GM23338 (cell line): ENCODE measurements around the gene TEX30.

Experiments used
- CREB1 ChIP-seq: fragments of 250-450 bp; sonication (Bioruptor Pico); IDR thresholded peaks from 2 replicates; pipeline ENCODE4 v1.5.0; 2020; ENCODE audit warnings: low read depth, mild to moderate bottlenecking, moderate library complexity
- EZH2 ChIP-seq: fragments of 200-600 bp; sonication (generic); IDR thresholded peaks from one replicate; pipeline ENCODE4 v1.8.0; 2017; ENCODE audit warnings: antibody characterized with exemption, mild to moderate bottlenecking, low read depth; ENCODE audit not compliant: unreplicated experiment
- EZH2phosphoT487 ChIP-seq: fragments of 200-600 bp; sonication (generic); IDR thresholded peaks from one replicate; pipeline ENCODE4 v1.8.1; 2018; ENCODE audit warnings: antibody characterized with exemption; ENCODE audit not compliant: unreplicated experiment
- JUNB ChIP-seq: IDR thresholded peaks from one replicate; pipeline ENCODE4 v1.6.1; 2016; ENCODE audit warnings: antibody characterized with exemption; ENCODE audit not compliant: unreplicated experiment
- NANOG ChIP-seq: IDR thresholded peaks from 2 replicates; pipeline ENCODE4 v1.6.1; 2016; ENCODE audit warnings: antibody characterized with exemption, borderline replicate concordance
- POLR2AphosphoS5 ChIP-seq: IDR thresholded peaks from 2 replicates; pipeline ENCODE4 v1.6.1; 2016; ENCODE audit warnings: antibody characterized with exemption, low read depth
- STAT1 ChIP-seq: IDR thresholded peaks from one replicate; pipeline ENCODE4 v1.6.1; 2016; ENCODE audit warnings: antibody characterized with exemption; ENCODE audit not compliant: unreplicated experiment
- ZNF114 ChIP-seq: fragments of 250-450 bp; sonication (Bioruptor Pico); IDR thresholded peaks from 2 replicates; pipeline ENCODE4 v1.5.0; 2020; ENCODE audit warnings: mild to moderate bottlenecking, moderate library complexity
- ZNF331 ChIP-seq: fragments of 250-450 bp; sonication (Bioruptor Pico); IDR thresholded peaks from 2 replicates; pipeline ENCODE4 v1.5.0; 2020; ENCODE audit warnings: low read depth, mild to moderate bottlenecking, moderate library complexity
- TF ChIP-seq, protein P1 (sequence below): IDR thresholded peaks from one replicate; pipeline ENCODE4 v1.6.1; 2018; ENCODE audit warnings: antibody characterized with exemption; ENCODE audit not compliant: unreplicated experiment
- TF ChIP-seq, protein P2 (sequence below), 2 experiments: fragments of 200-600 bp in 1 of 2; sonication (generic) in 1 of 2; conservative IDR thresholded peaks; 2 replicates each; pipeline versions ENCODE4 v1.5.1 to v1.6.1; 2016 to 2017; ENCODE audit warnings: antibody characterized with exemption in 2 of 2, low read depth in 2 of 2, mild to moderate bottlenecking in 2 of 2, moderate library complexity in 1 of 2
- TF ChIP-seq, protein P3 (sequence below): fragments of 250-450 bp; sonication (Bioruptor Pico); IDR thresholded peaks from 2 replicates; pipeline ENCODE4 v1.5.0; 2020; ENCODE audit warnings: mild to moderate bottlenecking, moderate library complexity
- TF ChIP-seq, protein P4 (sequence below): IDR thresholded peaks from 2 replicates; pipeline ENCODE4 v1.6.1; 2016; ENCODE audit warnings: antibody characterized with exemption

DNA sequence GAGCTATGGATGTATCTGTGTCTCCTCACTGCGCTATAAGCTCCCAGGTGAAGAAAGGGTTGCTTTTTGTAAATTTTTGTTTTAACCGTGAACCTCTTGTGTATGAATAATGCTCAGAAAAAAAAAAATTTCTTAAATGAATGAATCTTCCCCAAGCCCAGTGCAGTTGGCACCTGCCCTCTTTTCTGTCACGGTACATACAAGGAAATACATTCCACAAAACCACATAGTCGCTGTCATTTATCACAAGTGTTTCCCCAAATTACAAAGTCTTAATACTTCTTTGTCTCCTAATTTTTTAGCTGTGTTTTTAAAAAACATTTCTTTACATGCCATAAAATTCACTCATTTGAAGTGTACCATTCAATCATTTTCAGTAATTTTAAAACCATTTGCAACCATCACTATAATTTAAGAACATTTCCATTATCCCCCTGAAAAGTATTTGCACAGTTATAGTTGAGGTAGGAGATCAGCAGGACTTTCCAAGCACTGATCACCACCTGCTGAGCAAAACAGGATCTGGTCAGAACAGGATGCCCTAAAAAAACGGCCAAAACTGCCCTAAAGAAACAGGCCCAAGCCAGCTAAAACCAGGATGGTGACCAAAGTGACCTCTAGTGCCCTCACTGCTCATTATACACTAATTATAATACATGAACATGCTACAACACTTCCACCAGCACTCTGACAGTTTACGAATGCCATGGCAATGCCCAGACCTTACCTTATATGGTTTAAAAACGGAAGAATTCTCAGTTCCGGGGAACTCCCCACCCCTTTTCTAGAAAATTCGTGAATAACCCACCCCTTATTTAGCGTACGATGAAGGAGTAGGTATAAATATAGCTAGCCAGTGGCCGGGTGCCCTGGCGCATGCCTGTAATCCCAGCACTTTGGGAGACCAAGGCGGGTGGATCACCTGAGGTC, 1.3 kb upstream of the TEX30 start:
- TF ChIP-seq, protein P1, sequence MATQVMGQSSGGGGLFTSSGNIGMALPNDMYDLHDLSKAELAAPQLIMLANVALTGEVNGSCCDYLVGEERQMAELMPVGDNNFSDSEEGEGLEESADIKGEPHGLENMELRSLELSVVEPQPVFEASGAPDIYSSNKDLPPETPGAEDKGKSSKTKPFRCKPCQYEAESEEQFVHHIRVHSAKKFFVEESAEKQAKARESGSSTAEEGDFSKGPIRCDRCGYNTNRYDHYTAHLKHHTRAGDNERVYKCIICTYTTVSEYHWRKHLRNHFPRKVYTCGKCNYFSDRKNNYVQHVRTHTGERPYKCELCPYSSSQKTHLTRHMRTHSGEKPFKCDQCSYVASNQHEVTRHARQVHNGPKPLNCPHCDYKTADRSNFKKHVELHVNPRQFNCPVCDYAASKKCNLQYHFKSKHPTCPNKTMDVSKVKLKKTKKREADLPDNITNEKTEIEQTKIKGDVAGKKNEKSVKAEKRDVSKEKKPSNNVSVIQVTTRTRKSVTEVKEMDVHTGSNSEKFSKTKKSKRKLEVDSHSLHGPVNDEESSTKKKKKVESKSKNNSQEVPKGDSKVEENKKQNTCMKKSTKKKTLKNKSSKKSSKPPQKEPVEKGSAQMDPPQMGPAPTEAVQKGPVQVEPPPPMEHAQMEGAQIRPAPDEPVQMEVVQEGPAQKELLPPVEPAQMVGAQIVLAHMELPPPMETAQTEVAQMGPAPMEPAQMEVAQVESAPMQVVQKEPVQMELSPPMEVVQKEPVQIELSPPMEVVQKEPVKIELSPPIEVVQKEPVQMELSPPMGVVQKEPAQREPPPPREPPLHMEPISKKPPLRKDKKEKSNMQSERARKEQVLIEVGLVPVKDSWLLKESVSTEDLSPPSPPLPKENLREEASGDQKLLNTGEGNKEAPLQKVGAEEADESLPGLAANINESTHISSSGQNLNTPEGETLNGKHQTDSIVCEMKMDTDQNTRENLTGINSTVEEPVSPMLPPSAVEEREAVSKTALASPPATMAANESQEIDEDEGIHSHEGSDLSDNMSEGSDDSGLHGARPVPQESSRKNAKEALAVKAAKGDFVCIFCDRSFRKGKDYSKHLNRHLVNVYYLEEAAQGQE = no peak
- TF ChIP-seq EZH2 (no peak), POLR2AphosphoS5 (no peak), CREB1 (no peak), EZH2phosphoT487 (no peak), ZNF331 (CRISPR knock-in tag) (no peak), JUNB (no peak), ZNF114 (CRISPR knock-in tag) (no peak), NANOG (no peak), STAT1 (no peak)
- TF ChIP-seq, protein P2, sequence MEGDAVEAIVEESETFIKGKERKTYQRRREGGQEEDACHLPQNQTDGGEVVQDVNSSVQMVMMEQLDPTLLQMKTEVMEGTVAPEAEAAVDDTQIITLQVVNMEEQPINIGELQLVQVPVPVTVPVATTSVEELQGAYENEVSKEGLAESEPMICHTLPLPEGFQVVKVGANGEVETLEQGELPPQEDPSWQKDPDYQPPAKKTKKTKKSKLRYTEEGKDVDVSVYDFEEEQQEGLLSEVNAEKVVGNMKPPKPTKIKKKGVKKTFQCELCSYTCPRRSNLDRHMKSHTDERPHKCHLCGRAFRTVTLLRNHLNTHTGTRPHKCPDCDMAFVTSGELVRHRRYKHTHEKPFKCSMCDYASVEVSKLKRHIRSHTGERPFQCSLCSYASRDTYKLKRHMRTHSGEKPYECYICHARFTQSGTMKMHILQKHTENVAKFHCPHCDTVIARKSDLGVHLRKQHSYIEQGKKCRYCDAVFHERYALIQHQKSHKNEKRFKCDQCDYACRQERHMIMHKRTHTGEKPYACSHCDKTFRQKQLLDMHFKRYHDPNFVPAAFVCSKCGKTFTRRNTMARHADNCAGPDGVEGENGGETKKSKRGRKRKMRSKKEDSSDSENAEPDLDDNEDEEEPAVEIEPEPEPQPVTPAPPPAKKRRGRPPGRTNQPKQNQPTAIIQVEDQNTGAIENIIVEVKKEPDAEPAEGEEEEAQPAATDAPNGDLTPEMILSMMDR (conservative IDR thresholded peaks at IDR 0.05; ENCODE audit: low read depth in 2 of 2) = no peak
- TF ChIP-seq, protein P3, sequence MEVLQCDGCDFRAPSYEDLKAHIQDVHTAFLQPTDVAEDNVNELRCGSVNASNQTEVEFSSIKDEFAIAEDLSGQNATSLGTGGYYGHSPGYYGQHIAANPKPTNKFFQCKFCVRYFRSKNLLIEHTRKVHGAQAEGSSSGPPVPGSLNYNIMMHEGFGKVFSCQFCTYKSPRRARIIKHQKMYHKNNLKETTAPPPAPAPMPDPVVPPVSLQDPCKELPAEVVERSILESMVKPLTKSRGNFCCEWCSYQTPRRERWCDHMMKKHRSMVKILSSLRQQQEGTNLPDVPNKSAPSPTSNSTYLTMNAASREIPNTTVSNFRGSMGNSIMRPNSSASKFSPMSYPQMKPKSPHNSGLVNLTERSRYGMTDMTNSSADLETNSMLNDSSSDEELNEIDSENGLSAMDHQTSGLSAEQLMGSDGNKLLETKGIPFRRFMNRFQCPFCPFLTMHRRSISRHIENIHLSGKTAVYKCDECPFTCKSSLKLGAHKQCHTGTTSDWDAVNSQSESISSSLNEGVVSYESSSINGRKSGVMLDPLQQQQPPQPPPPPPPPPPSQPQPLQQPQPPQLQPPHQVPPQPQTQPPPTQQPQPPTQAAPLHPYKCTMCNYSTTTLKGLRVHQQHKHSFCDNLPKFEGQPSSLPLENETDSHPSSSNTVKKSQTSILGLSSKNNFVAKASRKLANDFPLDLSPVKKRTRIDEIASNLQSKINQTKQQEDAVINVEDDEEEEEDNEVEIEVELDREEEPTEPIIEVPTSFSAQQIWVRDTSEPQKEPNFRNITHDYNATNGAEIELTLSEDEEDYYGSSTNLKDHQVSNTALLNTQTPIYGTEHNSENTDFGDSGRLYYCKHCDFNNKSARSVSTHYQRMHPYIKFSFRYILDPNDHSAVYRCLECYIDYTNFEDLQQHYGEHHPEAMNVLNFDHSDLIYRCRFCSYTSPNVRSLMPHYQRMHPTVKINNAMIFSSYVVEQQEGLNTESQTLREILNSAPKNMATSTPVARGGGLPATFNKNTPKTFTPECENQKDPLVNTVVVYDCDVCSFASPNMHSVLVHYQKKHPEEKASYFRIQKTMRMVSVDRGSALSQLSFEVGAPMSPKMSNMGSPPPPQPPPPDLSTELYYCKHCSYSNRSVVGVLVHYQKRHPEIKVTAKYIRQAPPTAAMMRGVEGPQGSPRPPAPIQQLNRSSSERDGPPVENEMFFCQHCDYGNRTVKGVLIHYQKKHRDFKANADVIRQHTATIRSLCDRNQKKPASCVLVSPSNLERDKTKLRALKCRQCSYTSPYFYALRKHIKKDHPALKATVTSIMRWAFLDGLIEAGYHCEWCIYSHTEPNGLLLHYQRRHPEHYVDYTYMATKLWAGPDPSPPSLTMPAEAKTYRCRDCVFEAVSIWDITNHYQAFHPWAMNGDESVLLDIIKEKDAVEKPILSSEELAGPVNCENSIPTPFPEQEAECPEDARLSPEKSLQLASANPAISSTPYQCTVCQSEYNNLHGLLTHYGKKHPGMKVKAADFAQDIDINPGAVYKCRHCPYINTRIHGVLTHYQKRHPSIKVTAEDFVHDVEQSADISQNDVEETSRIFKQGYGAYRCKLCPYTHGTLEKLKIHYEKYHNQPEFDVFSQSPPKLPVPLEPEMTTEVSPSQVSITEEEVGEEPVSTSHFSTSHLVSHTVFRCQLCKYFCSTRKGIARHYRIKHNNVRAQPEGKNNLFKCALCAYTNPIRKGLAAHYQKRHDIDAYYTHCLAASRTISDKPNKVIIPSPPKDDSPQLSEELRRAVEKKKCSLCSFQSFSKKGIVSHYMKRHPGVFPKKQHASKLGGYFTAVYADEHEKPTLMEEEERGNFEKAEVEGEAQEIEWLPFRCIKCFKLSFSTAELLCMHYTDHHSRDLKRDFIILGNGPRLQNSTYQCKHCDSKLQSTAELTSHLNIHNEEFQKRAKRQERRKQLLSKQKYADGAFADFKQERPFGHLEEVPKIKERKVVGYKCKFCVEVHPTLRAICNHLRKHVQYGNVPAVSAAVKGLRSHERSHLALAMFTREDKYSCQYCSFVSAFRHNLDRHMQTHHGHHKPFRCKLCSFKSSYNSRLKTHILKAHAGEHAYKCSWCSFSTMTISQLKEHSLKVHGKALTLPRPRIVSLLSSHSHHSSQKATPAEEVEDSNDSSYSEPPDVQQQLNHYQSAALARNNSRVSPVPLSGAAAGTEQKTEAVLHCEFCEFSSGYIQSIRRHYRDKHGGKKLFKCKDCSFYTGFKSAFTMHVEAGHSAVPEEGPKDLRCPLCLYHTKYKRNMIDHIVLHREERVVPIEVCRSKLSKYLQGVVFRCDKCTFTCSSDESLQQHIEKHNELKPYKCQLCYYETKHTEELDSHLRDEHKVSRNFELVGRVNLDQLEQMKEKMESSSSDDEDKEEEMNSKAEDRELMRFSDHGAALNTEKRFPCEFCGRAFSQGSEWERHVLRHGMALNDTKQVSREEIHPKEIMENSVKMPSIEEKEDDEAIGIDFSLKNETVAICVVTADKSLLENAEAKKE (CRISPR knock-in tag) = no peak
- TF ChIP-seq, protein P4, sequence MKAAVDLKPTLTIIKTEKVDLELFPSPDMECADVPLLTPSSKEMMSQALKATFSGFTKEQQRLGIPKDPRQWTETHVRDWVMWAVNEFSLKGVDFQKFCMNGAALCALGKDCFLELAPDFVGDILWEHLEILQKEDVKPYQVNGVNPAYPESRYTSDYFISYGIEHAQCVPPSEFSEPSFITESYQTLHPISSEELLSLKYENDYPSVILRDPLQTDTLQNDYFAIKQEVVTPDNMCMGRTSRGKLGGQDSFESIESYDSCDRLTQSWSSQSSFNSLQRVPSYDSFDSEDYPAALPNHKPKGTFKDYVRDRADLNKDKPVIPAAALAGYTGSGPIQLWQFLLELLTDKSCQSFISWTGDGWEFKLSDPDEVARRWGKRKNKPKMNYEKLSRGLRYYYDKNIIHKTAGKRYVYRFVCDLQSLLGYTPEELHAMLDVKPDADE = no peak
